ENCODE measurements around the gene MYO10.
"Not testable (repeated sequence)": the region's sequence is repeated elsewhere in the genome, so short reads cannot be mapped to it uniquely, and the experiment has no call there.

Gene MYO10

DNA sequence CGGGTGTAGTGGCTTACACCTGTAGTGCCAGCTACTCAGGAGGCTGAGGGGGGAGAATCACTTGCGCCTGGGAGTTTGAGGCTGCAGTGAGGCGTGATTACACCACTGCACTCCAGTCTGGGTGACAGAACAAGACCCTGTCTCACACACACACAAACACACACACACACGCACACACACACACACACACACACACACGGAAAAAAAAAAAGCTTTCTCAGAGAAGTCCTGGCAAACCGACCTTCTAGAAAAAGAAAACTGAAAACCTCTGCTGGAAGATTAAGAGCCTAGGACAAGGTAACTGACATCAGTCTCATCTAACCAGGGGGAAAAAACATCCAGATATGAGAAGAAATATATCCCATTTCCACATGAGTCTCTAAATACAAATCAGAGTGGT is 178.9 kb downstream of the MYO10 start:
- in situ Hi-C loops (cut with HindIII; ENCODE audit: low sequenced_read_pairs) = no loop called here

DNA sequence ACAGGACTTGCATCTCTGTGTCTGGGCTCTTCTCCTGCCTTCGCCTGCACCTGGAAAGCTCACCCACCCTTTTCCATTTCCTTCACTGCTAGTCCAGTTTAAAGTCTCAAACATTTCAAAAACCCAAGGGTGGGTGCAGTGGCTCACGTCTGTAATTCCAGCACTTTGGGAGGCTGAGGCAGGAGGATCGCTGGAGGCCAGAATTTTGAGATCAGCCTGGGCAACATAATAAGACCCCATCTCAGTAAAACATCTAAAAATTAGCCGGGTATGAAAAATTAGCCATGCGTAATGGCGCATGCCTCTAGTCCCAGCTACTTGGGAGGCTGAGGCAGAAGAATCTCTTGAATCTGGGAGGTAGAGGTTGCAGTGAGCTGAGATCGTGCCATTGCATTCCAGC is 179.4 kb downstream of the MYO10 start:
- in situ Hi-C loops (cut with HindIII; ENCODE audit: low sequenced_read_pairs) = no loop called here

DNA sequence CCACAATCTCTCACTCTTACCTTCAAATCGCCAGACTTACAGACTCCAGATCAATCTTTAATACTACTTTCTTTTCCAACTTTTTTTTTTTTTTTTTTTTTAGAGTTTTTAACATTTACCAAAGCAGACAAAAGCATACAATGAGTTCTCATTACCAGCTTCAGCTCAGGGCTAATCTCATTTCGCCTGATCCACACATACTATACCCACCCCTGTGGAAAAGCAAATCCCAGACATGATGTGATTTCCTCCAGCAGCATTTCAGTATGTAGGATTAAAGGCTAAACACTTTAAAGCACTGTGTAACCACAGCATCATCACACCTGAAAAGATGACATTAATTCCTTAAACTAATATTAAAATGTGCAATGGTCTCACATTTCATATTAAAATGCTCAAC is 180.4 kb downstream of the MYO10 start:
- in situ Hi-C loops (cut with HindIII; ENCODE audit: low sequenced_read_pairs) = no loop called here

DNA sequence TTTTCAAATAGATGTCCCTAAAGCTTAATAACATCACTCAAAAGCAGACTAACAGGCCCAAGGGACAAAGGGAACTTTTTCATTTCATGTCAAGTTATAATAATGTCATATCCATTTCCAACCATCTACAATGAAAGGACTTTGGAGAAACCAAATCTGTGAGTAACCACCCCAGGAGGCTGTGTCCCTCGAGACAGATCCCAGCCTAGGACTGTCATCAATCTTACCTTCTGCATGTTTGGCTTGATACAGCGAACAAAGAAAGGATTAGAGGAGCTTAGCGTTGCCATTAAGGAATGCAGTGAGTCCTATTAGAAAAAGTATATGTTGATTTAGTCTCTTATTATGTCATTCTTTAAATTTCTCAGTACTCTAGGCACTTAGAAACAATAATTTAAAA is 181.5 kb downstream of the MYO10 start:
- in situ Hi-C loops (cut with HindIII; ENCODE audit: low sequenced_read_pairs) = no loop called here

DNA sequence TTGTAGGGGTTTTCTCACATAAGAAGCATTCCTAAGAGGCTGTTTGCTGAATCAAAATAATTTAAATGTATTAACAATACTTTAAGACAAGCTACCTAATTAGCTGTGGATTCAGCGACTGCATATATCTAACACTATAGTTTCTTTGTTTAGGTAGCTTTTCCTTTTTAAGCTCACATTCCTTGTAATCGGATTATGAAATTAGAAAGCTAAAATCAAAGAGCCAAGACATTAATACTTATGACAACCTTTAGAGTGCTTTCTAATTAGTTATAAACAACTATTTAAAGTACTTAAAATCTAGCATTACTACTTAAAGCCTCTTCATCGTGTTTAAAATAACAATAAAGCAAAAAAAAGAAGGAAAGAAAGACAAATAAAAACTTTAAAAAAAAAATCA is 182.0 kb downstream of the MYO10 start:
- in situ Hi-C loops (cut with HindIII; ENCODE audit: low sequenced_read_pairs) = no loop called here

DNA sequence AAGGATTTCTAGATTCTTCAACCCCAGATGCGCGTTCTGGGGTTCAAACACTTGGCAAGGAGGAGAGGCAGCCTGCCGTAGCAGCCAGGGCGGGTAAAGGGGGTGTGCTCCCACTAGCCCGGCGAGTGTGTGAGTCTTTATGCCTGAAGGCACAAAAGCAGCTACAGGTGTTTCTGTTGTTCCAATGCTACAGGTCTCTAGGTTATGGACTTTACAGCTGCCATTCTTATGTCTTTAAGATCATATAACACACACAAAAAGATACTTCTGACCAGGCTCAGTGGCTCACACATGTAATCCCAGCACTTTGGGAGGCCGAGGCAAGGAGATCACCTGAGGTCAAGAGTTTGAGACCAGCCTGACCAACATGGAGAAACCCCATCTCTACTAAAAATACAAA is 185.6 kb downstream of the MYO10 start:
- in situ Hi-C loops (cut with HindIII; ENCODE audit: low sequenced_read_pairs) = no loop called here

DNA sequence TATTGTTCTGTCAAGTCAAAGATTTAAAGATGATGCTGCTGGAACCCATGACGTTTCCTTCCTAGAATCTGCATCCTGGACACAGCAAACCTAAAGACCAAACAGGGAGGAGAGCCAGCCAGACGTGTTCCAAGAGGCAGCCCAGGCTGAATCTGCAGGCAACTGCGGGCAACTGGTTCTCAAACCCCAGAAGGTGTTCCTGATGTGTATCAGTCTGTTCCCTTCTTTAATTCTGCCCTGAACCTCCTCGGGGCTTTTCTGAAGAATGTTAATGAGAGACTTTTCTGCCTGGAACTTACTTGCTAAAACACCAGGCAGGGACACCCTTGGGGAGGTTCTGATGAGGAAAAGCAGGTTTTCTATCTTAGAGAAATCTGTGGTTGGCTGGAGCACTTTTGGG is 186.5 kb downstream of the MYO10 start:
- in situ Hi-C loops (cut with HindIII; ENCODE audit: low sequenced_read_pairs) = no loop called here

DNA sequence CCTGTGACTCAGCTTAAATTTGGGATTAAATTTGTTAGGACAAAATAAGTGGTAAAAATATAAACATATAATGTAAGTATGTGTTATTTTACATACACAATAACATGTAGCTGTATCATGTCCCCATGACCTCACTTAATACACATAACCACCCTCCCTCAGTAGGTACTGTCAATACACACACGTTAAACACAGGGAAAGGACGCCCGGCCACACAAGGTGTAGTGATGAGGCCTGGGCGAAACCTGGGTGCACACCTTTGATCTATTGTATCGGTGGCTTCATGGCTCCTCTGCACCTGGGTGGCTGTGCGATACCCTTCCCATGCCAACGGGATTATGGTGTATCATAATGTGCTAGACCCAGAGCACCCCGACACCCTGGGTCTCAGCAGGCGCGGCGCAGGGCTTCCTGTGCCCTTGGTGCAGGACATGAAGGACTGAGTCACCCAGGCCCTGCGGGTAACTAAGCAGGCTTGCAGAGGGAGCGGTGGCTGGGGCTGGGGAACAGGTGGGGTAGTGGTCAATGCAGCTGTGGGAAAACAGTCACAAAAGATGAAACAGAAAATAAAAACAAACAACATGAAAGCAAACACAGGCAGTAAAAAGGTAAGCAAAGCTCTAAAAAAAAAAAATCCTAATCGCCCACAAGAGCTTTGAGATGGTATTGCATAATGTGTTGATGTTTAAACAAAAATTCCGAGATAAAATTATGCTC is 191.8 kb downstream of the MYO10 start:
- in situ Hi-C loops (cut with HindIII; ENCODE audit: low sequenced_read_pairs) = no loop called here

DNA sequence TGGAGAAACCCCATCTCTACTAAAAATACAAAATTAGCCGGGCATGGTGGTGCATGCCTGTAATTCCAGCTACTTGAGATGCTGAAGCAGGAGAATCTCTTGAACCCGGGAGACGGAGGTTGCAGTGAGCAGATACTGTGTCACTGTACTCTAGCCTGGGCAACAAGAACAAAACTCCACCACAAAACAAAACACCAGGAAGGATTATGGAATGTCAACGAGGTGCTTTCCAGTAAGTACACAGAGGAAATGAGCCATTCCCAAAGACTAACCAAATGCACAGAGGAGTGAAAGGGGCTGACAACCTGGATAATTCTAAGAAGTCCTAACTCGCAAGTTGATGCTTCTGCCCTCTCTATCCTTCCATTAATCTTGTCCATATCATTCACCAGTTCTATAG is 193.2 kb downstream of the MYO10 start:
- in situ Hi-C loops (cut with HindIII; ENCODE audit: low sequenced_read_pairs) = no loop called here

DNA sequence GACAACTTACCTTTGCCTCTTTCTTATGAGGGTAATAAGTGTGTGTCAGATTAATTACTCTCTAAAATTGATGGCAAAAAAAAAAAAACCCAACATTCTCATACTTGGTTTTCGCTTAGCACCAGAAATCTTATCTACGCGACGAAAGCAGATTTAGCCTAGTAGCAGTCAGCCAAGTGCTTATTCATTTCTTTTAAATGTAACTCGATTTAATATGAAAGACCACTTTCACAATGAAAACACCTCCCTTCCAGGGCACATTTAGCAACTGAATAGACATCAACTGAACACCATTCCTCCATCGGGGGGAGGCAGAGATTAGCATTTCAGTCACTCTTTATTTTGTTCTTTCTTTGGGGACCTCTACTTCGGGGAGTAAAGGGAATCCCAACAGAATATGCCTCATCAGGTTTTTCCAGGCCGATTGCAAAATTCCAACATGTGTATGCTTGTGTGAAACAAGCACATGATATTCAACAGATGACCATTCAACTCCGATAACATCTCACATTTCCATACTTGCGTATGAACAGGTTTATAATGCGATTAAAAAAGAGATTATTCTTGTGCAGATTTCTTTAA is 195.2 kb downstream of the MYO10 start:
- in situ Hi-C loops (cut with HindIII; ENCODE audit: low sequenced_read_pairs) = no loop called here

DNA sequence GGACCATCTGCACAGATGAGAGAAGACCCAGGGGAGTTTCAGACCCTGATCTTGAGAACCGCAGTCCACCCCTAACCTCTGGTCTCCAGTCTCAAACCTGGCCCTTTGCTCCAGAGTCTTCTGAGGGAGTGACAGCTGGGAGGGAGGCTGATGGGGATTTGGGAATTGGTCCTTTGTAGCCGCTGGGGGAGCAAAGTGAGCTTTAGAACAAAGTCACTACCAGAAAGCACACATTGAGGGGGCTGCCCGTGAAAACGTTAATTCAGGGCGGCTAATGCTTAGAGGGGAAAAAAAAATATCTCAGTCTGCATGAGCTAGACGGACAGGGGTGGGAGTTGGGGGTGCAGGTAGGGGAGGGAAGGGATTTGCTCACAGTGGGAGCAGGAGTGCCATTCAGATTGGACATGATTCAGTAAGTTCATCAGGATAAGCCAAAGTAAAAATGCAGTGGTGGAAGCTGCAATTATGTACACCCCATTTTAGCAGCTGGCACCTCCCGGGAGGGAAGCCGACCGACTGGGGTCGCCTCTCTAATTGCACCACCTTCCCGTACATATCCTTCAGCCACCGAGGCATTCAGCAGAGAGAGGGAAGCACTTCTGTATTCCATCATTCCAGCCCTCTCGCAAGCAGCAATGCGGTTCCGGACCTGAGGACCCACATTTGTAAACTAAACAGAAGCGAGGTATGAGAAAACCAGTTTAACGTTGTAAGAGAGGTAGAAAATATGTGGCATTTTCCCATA is 195.8 kb downstream of the MYO10 start:
- in situ Hi-C loops (cut with HindIII; ENCODE audit: low sequenced_read_pairs) = no loop called here

DNA sequence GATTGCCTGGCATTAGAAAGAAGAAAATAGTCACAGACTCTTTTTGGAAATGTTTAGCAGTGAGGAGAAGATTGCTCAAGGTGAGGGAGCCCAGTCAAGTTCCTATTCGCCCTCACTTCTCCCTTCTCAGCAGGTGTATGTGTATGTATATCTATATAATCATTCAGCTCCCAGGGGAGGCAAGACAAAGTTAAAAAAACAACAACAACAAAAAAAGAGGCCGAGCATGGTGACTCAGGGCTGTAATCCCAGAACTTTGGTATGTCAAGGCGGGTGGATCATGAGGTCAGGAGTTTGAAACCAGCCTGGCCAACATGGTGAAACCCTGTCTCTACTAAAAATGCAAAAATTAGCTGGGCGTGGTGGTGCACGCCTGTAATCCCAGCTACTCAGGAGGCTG is 197.7 kb downstream of the MYO10 start:
- in situ Hi-C loops (cut with HindIII; ENCODE audit: low sequenced_read_pairs) = not testable (repeated sequence)

DNA sequence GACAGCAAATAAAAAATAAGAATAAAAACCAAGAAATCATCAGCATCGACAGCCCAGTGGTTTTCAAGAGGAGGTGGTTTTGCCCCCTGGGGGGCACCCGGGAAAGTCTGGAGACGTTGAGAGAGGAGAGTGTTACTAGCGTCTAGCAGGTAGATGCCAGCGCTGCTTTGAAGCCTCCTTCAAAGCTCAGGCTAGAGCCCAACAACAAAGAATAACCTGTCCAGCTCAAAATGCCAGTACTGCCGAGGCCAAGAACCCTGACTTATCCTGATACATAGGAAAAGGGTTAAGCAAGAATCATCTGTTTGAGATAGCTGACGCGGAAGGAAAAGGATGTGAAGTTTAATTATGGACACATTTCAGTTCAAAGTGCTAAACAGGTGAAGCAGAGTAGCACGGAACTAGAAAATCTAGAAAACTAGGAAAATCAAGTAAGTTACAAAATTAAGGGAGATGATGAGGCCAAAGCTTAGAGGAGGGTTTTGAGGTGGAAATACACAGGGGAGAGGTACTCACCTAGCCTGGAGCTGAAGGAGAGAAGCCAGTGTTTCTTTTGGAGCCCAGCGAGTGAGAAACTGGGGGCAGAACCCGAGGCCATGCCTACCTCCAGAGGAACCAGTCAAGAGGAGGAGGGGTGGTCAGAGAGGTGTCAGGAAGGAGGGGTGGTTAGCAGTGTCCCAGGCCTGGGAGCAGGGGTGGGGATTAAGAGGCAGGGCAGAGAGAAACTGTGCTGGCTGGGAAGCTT is 198.3 kb downstream of the MYO10 start:
- in situ Hi-C loops (cut with HindIII; ENCODE audit: low sequenced_read_pairs) = no loop called here

DNA sequence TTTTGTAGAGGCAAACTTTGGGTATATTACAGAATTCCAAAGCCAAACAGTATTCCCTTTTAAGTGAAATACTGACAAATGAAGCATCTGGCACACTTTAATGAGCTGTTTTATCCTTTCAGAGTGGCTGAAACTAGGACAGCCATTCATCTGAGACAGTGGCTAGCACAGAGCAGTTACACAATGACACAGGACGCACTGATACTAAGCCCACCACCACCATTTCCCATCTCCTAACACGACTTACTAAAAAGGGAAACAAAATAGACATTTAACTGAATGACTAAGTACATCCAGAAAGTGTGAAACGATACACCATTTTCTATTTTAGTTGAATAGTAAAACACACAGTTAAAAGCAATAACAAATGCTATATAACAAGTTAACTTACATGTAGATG is 198.9 kb downstream of the MYO10 start:
- in situ Hi-C loops (cut with HindIII; ENCODE audit: low sequenced_read_pairs) = no loop called here

DNA sequence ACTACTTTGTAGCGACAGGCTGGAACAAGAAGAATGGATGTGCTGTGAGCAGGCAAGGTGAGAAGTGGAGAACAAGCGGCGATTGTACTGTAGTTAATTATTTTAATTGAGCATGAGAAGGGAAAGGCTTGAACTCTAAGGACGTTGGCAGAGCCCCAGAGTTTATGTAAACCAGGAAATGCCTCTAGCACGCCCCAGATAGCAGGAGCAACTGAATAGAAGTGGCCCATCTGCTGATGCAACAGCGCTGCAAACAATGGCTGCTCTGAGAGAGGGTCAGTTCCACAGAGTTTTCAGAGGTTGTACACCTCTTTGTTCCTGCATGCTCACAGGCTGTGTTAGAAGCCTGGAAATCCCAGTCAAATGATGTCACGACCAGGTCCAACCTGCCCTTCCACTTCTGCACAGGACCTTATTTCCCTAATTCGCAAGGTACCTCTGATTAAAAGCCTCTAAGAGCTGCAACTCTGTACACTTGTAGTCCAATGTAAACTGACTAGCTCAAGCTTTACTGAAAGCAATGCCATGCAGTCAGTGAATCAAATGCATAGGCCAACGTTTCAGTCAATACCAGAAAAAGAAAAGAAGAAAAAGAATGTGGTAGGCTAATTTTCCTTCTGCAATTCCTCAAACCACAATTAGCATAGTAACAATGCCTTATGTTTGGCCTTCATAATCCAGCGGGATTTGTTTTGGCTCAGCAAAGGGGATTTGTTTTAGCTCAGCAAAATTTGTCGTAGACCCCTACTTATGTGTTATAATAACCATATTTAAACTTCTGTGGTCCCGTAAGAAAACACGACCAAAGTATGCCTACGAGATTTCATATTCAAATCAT is 199.7 kb downstream of the MYO10 start:
- in situ Hi-C loops (cut with HindIII; ENCODE audit: low sequenced_read_pairs) = no loop called here

DNA sequence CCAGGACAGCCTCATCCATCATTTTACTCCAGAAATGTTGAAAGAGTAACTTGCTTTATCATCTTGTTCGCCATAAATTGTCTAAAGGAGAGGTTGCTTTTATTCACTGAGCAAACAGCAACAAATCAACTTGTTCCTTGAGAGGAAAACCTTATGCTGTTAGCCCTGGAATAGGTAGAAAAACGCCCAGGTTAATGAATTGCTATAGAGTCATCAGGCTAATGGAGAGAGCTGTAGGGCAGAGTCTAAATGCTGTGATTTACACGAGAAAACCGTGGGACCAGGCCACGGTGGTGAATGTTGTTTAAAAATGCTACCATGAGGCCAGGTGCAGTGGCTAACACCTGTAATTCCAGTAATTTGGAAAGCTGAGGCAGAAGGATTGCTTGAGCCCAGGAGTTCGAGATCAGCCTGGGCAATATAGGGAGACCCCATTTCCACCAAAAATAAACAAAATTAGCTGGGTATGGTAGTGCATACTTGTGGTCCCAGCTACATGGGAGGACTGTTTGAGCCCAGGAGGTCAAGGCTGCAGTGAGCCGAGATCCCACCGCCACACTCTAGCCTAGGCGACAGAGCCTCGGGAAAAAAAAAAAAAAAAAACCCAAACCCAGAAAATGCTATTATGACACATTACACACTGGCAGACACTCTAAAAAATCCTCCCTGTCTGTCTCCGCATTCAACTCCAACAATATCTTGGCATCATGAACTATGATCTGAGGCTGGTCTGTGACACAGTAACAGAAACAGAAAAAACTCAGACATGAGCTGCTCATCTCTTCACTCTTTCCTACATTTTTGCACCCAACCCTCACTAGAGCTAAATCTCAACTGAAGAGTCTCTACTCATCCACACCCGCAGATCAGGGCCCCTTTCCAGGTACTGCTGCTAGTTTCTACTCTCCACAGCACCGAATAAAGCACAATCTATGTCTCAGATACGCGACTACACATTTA is 200.7 kb downstream of the MYO10 start:
- in situ Hi-C loops (cut with HindIII; ENCODE audit: low sequenced_read_pairs) = no loop called here

DNA sequence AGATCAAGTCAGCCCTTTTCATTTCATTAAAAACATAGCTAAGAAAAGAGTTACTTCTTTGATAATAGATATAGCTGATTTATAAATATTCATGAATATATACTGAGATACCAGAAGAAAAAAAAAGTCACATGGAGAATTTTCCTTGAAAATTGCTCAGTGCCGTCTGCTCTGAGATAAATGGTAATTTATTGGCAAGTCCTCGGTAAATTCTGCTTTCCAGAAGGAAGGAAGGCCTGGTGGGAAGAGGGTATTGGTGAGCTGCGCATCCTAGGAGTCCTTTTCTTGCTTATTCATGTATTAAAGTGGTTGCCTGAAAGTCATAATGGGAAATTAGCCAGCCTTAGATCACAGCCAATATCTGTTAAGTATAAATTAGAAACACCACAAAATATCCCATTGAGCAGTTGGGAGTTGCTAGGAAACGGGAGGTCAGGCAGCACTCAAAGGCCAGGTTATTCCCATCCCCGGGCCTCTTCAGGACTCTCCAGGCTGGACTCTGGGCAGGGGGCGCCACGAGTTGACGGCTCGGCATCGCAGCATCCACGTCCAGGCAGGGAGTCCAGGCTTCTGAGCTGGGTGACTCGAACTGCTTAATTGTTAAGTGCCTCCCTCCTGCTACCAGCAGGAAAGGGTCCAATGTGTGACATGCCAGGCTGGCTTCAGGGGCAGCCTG is 202.6 kb downstream of the MYO10 start:
- in situ Hi-C loops (cut with HindIII; ENCODE audit: low sequenced_read_pairs) = no loop called here

DNA sequence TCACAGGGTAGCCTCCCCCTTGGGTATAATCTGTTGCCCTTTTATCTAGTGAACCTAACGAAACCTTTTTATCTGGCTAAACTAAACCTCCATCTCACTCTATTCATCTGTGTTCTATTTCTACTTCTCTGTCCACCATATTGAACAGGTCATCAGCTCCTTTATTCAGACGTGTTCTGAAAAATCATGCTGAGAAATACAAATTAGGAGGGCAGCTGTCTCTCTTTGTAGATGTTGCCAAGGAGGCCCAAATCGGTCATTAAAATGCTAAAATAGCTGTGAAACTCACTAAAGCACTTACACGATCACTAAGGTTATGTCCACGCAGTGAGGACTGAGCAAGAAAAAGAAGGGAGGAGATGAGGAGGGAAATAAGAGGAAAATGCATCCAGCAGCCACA is 203.7 kb downstream of the MYO10 start:
- in situ Hi-C loops (cut with HindIII; ENCODE audit: low sequenced_read_pairs) = no loop called here

DNA sequence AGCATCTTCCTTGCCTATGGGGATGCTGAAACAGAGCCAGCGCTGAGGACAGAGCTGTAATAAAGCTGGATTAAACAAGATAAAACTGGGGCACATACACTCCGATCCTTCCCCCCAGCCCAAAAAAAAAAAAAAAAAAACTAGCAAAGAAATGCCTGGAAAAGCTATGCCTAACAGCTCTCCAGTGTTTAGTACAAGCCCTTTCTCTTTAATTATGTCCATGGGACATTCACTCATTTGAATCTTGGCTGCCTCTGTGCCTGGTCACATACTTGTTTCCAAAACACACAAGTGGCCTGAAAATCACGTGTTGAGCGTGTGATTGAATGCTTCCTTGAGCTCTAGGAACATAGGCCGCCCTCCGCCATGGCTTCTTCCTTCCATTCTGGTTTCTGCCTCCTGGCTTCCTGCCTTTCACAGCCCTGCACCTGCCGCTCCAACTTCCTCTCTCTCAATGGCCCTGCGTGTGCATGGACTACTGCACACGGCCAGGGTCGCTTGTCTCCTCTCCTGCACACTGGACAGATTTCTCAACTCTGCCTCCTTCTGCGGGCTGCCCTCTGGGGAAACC is 208.2 kb downstream of the MYO10 start:
- in situ Hi-C loops (cut with HindIII; ENCODE audit: low sequenced_read_pairs) = no loop called here
